ENCODE data around the gene PWWP2B.
"Not testable (repeated sequence)": the region's sequence is repeated elsewhere in the genome, so short reads cannot be mapped to it uniquely, and the experiment has no call there.

GRCh38 chr10:132435320-132435719 is 38.3 kb downstream of the PWWP2B start:
- not testable (repeated sequence) for TF ChIP-seq HDGF (IDR thresholded peaks at IDR 0.05; ENCODE audit: borderline replicate concordance); SUZ12 (IDR thresholded peaks at IDR 0.05); ZNF384 (IDR thresholded peaks at IDR 0.05); NFRKB (IDR thresholded peaks at IDR 0.05); FOXK2 (IDR thresholded peaks at IDR 0.05); FOXM1 (IDR thresholded peaks at IDR 0.05; ENCODE audit: borderline replicate concordance)

Data from HEK293T (cell line).